ENCODE data around the gene AFF1. TPM values are rescaled to one million over a fixed set of nuclear protein-coding genes. Genes with fewer than 3 reads are reported as not detected.

AFF1 gene
- total RNA-seq, 4 donors from 2014 or later = 59.7 to 78.1 (median 65.9) TPM

DNA sequence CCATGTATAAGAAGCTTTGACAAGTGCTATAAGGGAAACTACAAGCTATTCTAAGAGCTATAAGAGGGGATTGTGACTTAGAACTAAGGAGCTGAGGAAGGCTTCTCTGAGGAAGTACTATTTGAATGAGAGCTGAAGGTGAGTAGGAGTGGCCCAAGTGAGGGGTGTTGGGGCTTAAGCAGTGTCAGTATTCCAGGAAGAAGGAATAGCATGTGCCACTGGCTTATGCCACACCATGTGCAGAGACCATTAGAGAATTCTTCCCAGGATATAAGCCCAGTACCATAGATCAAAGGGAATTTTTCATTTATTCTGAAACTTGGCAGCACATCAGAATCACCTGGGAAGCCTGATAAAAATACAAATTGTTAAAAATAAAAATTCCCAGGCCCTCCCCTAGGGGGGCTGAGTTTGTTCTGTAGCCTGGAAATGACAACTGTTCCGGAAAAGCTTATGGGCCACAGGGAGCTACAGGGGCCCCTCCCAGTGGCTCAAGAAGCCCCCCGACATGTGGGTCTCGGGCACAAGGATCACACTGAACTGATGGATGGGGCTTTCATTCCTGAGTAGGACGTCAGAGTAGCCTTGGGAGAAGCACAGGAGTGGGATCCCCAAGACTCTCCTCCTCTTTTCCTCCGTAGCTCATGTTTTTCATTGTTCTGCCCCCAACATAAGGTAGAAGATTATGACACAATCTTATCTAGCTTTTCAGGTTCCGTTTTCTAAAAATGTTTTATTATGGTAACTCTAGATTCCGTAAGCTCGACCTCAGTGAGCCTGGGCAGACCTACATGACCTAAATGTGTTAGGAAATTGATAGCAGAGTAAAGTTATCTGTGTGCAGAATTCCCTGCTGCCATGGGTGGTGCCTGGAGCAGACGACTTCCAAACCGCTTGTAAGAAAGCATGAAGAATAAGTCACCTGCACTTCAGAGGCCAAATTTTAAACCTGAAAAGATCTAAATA, 119.3 kb downstream of the AFF1 start:
- 44 to 56% methylated on average over 10 of the region's 10 CpGs for WGBS, 2 donors (ENCODE audit: low coverage in 1 of 2)
- H3K4me1 ChIP-seq = peaks cover 41 to 100% (median 57%) of the 10 kb centered on the region in 3 donors
- no peak for TF ChIP-seq POLR2A (IDR thresholded peaks at IDR 0.05)
- TF ChIP-seq POLR2AphosphoS5 (IDR thresholded peaks at IDR 0.05) = no peak
- TF ChIP-seq EP300 (IDR thresholded peaks at IDR 0.05) = no peak
- TF ChIP-seq, protein P1, sequence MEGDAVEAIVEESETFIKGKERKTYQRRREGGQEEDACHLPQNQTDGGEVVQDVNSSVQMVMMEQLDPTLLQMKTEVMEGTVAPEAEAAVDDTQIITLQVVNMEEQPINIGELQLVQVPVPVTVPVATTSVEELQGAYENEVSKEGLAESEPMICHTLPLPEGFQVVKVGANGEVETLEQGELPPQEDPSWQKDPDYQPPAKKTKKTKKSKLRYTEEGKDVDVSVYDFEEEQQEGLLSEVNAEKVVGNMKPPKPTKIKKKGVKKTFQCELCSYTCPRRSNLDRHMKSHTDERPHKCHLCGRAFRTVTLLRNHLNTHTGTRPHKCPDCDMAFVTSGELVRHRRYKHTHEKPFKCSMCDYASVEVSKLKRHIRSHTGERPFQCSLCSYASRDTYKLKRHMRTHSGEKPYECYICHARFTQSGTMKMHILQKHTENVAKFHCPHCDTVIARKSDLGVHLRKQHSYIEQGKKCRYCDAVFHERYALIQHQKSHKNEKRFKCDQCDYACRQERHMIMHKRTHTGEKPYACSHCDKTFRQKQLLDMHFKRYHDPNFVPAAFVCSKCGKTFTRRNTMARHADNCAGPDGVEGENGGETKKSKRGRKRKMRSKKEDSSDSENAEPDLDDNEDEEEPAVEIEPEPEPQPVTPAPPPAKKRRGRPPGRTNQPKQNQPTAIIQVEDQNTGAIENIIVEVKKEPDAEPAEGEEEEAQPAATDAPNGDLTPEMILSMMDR (IDR thresholded peaks at IDR 0.05) = no peak
- no peaks in the 10 kb centered on the region for H3K27me3 ChIP-seq
- H3K27ac ChIP-seq = peak overlapping the region; percentile 73 to 76 (median 74)
- no peaks in the 10 kb centered on the region for H3K9me3 ChIP-seq
- ATAC-seq = no peak
- H3K36me3 ChIP-seq = peaks cover 0 to 3% of the 10 kb centered on the region in 2 donors
- H3K4me3 ChIP-seq = no peak overlapping the region

GRCh38 chr4:87054900-87055299, 120.1 kb downstream of the AFF1 start:
- Histone ChIP-seq H3K9me3 (no peaks in the 10 kb centered on the region), H3K36me3 (peaks cover 0 to 3% of the 10 kb centered on the region in 2 donors), H3K27me3 (no peaks in the 10 kb centered on the region), H3K27ac (peak overlapping the region; percentile 73 to 76 (median 74)), H3K4me3 (no peak overlapping the region), H3K4me1 (peaks cover 42 to 100% (median 59%) of the 10 kb centered on the region in 3 donors)
- peak; percentile 34 for ATAC-seq
- TF ChIP-seq EP300 (IDR thresholded peaks at IDR 0.05) (no peak), POLR2A (IDR thresholded peaks at IDR 0.05) (no peak), POLR2AphosphoS5 (IDR thresholded peaks at IDR 0.05) (no peak)
- TF ChIP-seq, protein P1 (IDR thresholded peaks at IDR 0.05) = no peak
- WGBS, 2 donors (ENCODE audit: low coverage in 1 of 2) = 12 to 32% methylated on average over 3 of the region's 3 CpGs

DNA sequence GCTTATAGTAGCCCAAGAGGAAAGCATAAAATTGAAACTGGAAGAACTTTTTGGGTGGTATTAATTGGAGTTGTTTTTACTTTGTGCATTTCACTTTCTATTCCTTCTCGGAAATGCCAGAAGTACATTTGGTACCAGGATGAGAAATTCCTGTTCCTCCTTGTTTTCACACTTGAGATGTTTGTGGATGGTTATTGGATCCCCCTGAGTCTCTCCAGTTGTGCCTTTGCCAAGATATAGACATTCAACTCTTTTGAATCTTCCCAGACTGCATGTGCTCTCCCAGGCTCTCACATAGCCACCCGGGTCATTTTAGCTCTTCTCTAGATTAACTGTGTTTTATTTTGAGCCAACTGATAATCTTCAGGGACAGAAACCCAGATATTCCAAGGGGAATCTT, 120.5 kb downstream of the AFF1 start:
- H3K4me3 ChIP-seq = no peak overlapping the region
- H3K36me3 ChIP-seq = peaks cover 0 to 3% of the 10 kb centered on the region in 2 donors
- H3K27me3 ChIP-seq = no peaks in the 10 kb centered on the region
- ATAC-seq = peak; percentile 13
- peak overlapping the region; percentile 73 to 76 (median 74) for H3K27ac ChIP-seq
- H3K4me1 ChIP-seq = peaks cover 40 to 100% (median 59%) of the 10 kb centered on the region in 3 donors
- no peaks in the 10 kb centered on the region for H3K9me3 ChIP-seq
- peak; percentile 68 for TF ChIP-seq POLR2AphosphoS5 (IDR thresholded peaks at IDR 0.05)
- TF ChIP-seq, protein P1 (IDR thresholded peaks at IDR 0.05) = no peak
- 10 to 28% methylated on average over 1 to 2 of the region's 2 CpGs for WGBS, 2 donors (ENCODE audit: low coverage in 1 of 2)

- no peaks in the 10 kb centered on the region for H3K27me3 ChIP-seq
- no peaks in the 10 kb centered on the region for H3K36me3 ChIP-seq
- H3K27ac ChIP-seq = peak overlapping the region; percentile 44 to 76 (median 64)
- TF ChIP-seq EP300 (IDR thresholded peaks at IDR 0.05) (no peak), POLR2AphosphoS5 (IDR thresholded peaks at IDR 0.05) (no peak), POLR2A (IDR thresholded peaks at IDR 0.05) (no peak)
- TF ChIP-seq, protein P1 (IDR thresholded peaks at IDR 0.05) = no peak
- no peaks in the 10 kb centered on the region for H3K9me3 ChIP-seq
- ATAC-seq = no peak
- H3K4me1 ChIP-seq = peaks cover 40 to 100% (median 59%) of the 10 kb centered on the region in 3 donors
- WGBS, 2 donors (ENCODE audit: low coverage in 1 of 2) = 69 to 80% methylated on average over 2 of the region's 2 CpGs
- no peak overlapping the region for H3K4me3 ChIP-seq
These were observed 122.1 kb downstream of the AFF1 start for GRCh38 chr4:87056881-87057280.

All from gastroesophageal sphincter (tissue), 4 donors.